RPMI7951 (cell line): Measurements from ENCODE around the gene AIP. TPM values are rescaled to one million over a fixed set of nuclear protein-coding genes. Genes with fewer than 3 reads are reported as not detected.

Experiments used
- DNase-seq: peaks from one replicate; pipeline ENCODE4 v3.0.0-alpha.2; 2012; ENCODE audit warnings: low read depth
- total RNA-seq: library from RNA; depleted of rRNA; stranded (reverse); fragments of >200 nt; shearing (Covaris generic); gene quantifications from 2 replicates; pipeline ENCODE4 v1.2.3, GENCODE V29; 2014

AIP gene
- total RNA-seq, 1 experiment from 2014 or later = 106 TPM

DNA sequence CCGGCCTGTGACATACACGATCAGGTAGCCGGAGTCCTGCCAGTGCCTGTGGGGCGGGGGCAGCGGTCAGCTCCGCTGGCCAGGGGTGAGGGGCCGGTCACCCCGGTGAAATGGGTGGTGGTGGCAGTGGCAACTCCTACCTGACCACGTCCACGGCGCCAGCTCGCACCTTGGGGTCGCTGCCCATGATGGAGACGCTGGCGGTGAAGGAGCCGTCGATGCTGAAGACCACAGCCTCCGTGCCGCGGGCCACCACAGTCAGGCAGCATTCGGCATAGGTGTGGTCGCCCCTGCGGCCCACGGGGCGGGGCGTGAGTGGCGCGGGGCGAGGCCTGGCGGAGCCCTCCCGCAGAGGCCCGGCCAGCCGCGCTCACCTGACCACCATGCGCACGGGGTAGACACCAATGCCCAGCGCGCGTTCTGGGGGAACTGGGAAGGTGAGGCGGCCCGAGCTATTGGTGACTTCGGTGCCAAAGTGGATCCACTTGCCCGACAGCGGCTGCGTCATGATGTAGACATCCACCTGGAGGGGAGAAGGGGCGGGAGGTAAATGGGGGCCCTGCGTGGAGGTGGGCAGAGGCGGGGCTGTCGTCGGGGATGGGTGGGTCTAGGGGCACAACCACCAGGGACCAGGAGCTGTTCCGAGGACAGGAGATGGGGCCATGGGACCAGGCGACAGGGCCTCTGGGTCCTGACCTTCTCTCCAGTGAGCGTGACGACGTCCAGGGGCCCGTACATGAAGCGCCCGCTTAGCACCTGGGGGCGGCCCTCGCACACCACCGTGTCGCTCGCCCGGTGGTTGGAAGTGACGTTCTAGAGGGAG lies 10.9 kb downstream of the AIP start:
- no peak for DNase-seq

DNA sequence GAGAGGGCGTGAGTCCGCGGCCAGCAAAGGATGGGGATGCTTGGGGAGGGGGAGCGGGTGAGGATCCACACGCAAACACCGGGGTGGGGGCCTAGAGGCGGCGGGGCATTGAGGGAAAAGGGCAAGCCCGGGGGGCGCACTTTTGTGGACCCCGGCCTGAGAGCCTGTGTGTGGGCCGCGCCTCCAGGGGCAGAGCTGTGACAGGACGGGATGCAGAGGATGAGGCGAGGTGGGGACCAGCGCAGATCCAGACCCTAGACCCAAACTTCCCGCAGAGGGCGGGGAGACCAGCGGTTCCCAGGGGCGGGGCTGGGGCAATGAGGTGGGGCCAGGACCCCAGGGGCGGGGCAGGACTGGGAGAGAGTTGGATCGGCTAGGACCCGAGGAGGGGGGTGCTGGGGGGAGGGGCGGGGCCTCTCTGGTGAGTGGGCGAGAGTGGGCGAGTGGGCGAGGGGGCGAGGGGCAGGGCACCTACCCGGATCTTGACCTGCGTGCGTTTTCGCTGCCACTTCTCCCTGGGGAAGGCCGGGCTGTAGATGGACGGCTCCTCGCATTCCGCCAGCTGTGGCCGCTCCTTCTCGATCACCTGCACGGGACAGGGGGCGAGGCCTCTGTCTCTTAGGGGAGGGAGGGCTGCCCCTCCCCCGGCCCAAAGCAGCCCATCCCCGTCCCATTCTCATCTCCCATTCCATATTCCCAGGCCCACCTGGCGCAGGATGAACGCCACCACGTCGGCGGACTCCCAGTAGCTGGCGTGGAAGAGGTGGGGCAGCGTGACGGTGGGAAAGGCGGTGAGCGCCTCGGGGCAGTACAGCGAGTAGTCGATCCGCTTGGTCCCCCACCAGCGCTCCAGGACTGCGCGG lies 11.8 kb downstream of the AIP start:
- no peak for DNase-seq

DNA sequence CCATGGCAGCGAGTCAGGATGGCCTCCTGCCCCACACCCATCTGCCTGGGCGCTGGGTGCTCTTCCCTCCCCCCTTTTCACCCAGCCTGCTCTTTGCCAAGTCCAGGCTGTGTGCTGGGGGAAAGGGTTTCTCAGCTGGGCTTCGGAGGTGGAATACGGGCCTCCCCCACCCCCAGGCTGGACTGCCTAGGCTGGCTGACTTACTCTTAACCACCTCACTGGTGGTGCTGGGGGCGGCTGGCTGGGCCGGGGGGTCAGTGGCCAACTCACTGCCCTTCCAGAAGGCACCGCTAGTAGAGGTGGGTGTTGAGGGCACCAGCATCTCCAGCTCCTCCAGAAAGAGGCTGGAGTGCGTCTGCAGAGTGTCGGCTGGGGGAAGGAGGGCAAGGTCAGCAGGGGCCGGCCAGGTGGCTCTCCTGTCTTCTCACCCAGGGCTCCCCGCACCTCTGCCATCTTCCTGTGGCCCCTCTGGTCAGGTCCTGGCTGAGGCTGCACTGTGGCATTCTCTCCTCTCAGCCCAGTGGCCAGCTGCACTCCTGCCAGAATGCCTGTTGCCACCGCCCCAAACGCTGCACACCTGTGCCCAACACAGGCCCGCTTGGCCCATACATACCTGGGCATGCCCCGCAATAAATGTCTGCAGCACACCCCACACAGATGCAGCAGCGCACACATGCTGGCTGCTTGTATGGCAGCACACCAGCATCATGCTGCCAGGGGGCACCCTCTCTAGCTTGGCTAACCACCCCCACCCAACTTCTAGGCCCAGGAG lies 12.6 kb downstream of the AIP start:
- no peak for DNase-seq

DNA sequence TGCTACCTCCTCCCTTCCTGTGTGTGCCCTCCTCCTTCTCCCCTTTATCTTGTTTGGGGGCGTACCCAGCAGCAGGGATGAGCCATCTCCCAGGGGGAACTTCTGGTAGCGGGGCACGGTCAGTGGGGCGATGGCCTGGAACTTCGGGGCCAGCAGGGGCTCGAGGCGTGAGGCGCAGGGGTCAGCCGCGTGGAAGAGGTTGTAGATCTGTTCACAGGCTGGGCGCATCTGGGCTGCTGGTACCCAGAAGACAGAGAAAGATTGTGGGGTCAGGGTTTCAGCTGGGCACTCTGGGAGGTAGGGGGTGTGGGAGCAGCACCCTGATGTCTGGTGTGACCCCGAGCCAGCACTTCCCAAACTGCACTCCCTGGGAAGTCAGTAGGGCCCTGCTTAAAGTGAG lies 13.3 kb downstream of the AIP start:
- DNase-seq = no peak

DNA sequence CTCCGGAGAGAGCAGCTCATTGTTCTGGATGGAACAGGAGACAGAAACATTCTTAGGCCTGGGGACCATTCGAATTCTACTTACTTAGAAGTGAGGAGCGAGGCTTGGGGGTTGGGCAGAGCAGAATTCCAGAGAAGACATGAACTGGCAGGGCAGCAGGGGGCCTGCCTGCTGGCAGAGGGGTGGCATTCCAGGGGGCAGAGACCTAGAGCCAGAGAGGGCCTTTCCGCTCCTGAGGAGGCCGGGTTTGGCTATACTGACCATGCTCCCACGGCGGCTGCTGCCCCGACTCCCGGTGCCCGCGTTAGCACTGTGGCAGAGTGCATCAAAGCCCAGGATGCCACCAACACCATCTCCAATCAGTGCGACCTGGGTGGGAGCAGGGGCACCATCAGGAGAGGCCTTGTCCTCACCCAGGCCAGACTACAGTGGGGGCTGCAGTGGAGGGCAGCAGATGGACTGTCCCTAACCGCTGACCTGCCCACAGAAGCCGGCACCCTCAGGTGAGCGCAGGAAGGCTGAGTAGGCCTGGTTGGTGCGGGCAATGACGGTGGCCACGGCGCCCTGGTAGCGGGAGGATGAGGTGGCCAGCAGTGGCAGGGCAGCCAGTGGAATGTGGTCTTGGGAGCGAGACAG lies 14.9 kb downstream of the AIP start:
- DNase-seq = no peak

DNA sequence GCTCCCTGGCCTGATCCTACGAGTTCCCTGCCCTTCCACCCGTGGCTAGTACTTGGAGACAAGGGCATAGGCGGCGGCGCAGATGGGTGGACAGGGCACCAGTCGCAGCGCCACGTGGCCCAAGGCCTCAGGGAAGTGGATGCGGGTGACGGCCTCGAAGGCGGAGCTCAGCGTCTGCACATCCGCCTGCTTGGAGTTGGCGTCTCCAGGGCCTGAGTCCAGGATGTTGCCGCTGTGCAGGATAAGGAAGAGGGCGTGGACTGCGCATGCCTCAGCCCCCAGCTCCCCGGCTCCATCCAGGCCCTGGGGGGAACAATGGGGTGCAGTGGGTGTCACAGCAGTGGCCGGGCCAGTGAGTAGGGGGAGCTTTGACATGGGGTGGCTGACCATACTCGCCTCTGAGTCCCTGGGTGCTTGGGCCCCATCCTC lies 15.7 kb downstream of the AIP start:
- no peak for DNase-seq

DNA sequence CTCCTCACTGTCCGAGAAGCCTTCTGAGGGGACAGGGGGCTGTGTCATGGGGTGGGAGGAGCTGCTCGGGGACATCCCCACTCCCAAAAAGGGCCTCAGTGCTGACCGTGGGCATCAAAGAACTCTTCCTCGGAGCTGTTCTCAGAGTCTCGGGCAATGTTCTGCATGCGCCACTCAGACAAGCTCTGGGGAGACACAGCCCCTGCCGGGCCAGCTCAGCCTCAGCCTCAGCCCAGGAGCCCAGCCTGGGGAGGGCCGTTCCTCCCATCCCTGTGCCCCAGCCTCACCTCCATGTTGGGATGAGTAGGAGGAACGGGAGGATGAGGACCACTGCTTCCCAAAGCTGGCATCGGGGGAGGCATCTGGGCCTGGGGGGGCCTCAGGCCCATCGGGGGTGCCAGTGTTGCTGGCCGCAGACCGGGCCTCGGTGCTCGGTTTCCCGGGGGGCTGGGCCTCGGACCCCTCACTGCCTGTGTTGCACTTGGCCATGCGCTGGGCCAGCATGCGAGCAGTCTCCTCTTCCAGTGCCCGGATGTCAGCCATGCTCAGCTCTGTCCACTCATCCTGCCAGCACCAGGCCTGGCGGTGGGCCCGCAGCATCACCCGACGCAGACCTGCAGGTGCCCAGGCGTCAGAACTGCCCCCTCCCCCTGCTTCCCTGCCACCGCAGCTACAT lies 17.1 kb downstream of the AIP start:
- DNase-seq = no peak

DNA sequence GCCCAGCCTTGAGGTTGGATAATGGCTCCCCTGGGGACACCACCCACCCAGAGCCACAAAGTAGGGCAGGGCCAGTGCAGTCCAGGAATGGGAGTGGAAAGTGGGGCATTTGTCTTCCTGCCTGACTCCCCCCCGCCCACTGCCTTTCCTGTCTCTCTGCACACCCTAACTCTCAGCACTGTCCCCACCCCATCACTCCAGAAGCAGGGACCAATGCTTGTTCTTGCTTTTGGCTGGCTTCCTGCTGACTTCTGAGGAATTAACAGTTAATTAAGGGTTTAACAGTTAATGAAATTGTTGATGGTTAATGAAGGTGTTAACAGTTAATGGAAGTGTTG lies 17.6 kb downstream of the AIP start:
- no peak for DNase-seq

DNA sequence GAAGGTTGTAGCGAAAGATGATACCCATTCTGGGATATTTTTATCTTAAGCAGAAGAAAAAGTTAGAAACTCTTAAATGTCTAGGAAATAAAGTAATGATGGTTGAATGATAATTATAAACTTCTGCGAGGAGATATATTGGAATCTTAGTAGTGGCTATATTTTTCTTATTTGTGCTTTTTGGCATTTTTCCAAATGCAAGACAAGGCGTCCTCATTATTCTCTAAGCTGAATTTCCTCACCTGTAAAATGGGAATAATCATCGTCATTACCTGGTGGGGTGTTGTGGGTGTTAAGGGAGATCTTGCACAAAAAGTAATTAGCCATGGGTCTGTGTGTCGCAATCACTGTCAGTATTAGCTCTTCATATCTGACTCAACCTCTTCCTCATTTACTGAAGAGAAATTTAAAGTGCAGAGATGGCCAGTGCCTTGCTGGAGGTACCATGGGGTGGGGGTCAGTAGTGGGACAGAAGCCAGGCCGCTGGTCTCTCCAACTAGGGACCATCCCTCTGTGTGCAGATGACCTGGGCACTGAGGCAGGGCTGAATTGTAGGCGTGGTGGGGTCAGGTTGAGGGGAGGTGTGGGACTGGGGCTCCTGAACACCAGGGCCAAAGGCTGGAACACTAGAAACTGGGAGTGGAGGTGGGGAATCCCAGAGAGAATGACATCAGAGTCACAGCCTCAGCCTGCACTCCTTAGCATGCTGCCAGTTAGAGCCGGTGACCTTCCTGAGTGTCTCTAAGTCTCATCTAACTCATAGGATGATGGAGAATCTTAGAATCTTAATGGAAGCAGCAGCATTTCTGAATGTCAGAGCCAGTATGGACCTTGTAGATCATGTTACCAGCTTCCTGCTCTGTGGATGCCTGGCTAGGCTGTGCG lies 18.2 kb downstream of the AIP start:
- no peak for DNase-seq

DNA sequence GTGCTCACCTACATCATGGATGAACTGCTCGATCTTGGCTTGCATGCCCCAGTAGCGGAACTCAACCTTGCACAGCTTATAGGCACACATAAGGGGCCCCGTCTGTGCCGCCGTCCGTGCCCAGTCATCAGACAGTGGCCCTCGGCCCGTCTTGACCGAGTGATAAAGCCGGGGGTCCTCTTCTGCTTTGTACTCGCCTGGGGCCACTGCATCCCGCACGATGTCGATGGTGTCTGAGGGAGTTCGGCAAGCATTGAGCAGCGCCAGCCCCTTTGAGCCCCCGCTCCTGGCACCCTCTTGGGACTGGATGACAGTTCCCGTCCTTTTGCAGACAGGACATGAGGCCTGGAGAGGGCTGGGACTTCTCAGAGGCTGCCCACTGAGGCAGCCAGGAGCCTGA lies 19.0 kb downstream of the AIP start:
- DNase-seq = no peak

DNA sequence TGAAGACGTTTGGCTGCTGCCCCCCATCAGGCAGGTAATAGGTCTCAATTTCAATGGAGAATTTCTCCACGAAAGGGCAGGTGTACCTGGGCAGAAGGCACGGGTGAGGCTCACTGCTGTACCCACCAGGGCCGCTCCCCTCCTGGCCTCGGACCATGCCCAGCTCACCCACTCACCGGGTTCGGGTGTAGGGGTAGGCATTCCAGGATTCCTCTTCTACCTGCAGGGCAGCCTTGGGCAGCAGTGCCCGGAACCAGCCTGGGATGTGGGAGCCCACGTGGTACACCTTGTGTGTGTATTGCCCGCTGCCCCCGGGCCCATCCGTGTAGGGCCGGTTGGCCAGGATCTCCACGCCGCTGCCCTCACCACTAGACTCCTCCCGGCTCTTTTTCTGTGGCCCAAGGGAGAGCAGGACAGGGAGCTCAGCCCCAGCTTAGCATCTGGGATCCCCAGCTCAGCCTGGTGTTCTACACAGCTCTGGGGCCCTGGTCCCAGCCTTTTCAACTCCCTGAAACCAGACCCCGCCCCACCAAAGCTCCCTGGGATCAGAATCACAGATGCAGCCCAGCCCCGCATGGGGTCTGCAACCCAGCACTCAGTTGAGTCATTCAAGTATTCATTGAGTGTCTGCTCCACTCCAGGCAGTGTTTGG lies 19.6 kb downstream of the AIP start:
- no peak for DNase-seq

DNA sequence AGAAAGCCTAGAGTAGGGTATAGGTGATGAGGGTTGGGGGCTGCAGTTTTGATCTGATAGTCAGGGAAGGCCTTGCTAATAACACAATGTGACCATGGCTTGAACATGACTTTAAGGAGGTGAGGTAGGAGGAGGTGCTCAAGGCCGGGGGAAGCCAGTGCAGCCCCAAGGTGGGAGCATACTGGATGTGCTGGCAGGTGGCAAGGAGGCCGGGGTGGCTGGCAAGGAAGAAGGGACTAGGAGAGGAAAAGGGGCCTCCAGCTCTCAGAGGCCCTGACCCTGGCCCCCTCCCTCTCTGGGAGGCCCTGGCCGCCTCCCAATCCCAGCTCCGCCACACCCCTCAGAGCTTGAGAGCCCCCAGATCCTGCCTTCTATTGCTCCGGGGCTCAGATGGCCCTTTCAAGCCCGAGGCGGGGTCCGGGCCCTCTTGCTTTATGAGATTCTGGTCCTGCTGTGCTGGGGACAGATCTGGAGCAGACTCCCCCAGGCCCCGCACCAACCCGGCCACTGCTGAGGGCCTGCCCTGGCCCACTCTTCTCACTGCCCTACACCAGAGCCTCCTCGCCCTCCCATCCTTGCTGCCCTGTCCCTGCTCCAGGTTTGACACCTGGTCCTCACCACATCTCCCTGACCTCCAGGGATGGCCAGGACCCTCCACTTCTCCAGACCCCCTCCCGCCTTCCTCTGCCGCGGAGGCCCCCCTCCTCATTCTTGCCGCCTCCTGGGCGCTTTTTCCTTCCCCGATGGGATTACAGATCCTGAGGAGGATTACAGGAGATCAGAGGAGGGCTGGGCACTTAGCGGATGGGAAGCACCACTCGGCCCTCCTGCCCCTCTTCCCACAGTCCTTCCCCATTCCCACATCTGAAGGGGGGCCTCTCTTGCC lies 20.5 kb downstream of the AIP start:
- no peak for DNase-seq

DNA sequence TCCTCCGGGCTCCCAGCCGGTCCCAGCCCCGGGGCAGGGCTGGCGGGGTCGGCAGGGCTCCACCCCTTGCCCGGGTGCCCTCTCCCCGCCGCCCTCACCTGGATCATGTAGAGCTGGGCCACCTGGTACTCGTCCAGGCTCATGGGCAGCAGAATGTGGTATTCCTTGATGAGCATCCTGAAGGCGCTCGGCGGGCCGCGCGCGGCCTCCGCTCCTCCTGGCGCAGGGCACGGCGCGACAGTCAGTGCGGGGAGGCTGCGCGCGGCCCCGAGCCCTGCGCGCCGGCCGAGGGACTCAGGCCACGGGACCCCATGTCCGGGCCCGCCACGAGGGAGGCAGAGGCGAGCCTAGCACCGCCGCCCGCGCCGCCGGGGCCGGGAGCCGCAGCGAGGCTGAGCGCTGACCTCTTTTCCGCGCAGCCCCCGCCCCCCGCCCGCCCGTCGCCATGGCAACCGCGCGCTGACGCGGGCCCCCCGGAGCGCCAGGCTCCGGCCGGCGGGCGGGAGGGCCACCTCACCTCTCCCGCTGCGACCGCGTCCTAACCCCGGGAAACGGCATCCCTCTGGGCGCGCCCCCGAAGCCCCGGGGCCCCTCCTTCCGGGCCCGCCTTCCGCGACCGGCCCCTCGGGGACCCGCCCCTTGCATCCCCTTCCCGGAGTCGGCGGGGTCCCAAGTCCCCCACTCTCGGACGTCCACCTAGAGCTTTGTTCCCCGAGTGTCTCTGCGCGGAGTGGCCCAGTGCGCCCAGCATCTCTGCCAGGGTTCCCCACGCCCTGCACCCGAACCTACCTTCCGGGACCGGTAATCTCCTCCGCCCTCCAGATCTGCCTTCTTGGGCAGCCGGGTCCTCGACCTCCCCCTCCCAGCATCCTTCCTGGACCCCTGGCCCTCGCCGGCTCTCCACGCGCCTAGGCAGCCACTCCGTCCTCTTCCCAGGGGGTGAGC lies 21.5 kb downstream of the AIP start:
- DNase-seq = peak; percentile 45

DNA sequence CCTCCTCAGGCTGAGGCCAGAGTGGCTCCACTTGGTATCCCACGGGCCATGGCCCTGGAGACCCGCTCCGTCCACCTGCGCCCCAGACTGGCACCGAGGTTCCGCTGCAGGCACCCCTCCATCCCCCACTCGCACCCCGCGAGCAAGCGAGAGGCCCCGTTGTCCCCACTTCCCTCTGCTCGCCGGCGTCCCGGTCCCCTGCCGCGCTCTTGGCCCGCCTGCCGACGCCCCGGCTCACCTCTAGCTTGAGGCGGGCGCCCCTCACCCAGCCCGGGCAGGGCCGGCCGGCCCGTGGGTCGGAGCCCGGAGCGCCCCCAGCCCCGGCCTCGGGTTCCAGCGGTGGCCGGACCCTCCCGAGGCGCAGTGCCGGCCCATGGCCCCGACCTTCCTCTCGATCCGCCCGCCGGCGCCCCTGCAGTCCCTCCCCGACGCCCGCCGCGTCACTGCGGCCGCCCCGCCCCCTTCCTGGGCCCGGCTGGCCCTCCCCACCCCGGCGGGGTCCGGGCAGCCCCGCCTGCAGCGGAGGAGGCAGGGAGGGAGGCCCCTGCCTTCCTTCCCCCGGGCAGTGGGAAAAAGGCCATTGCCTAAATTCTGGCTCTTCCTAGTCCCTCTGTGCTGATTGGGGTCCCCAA lies 22.2 kb downstream of the AIP start, which contains the start of gene PITPNM1:
TSS of gene PITPNM1 (minus strand) at position 414 of the 632 bp plus-strand sequence. CDS start 1,183 bp downstream, outside the sequence.
- DNase-seq = peak; percentile 66

DNA sequence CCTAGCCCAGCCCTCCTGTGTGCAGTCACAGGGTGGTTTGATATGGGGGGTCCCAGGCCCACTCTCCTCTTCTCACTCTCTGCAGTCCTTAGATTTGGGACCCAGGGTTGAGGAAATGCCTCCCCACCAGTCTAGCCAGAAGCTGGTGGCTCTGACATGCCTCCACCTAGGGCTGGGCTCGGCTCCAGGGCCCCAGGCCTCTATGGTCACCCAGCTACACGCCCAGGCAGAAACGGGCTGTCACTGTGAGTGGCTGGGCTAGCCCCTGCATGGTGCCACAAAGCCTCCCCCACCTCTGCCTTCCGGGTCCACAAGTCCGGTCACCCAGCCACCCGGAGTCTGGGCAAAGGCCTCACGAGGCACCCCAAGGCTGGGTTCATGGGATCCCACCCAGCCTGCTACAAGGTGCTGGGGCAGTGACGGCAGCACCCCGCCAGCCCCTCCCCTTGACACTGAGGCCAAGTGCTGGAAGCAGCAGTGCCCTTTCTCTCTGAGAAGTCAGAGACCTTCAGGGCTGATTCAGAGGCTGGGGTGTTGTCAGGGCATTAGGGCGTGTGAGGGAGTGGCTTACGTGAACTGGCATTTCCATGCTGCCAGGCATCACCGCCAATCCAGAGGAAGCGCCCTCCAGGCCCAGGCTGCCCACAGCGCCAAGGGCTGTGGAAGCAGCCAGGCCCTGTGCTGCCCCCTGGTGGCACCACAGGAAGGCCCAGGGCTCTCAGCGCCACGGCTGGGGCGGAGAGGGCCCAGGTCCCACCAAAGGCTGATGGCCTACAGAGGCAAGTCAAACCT lies 23.0 kb downstream of the AIP start:
- DNase-seq = peak; percentile 94

DNA sequence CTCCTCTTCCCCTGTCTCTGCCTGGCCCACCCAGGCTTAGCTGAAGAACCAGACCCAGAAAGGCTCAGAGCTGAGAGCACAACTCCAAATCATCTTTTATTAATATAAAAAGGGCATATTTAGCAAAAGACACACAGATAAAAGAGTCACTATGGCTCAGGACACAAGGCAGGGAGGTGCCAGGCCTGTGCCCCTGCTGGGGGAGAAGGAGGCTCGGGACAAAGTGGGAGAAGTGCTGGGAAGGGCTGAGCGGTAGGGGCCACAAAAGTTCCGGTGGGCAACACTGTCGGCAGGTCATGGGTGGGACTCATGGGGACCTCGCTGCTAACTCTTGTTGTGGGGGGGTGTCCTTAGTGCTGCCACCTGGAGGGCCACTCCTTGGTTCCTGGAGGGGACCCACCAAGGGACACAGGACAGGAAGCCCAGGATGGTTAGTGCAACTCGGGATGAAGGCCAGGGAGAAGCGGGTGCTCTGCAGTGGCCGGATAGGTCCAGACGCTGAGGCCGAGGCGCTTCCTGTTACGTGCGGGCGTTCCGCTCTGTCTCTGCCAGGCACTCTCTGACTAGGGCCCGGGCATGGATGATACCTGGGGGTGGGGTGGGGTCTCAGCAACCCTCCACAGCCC lies 23.7 kb downstream of the AIP start:
- DNase-seq = no peak
